CD4-positive, alpha-beta T cell treated with Interleukin-6 for 4 hours (primary cell): Measurements from ENCODE around the gene CTAG1B.
"Not testable (repeated sequence)": the region's sequence is repeated elsewhere in the genome, so short reads cannot be mapped to it uniquely, and the experiment has no call there.

Source experiments
- DNase-seq: peaks from one replicate; pipeline ENCODE4 v3.0.0-alpha.2; 2020; ENCODE audit warnings: mixed read lengths

CTAG1B gene

DNA sequence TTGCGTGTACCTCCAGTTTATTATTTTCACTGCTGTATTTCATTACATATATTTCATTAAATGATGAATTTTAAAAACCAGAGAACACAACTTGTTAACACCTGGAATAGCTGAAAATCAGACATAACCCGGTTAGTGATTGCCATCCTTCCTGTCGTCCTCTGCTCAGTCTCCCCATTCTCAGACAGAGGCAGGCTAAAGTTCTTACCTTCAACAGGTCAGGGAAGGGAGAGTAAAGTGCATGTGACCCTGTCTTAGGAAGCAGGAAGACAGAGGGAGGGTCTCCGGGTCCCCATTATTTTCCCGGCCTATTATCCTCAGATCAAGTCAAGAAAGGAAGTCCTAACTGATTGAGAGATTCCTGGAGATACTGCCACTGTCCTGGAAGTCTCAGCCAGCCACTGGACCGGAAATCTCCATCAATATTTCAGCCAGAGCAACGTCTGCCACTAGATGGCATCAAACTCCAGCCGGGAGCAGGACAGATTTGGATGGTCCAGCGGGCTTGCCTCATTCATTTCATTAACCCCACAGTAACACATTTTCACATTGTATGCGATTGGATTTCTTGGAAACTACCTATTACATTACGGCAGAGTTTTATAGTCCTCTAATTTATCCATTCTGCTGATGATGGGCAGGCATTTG is 1.8 kb upstream of the CTAG1B start:
- DNase-seq: not testable (repeated sequence)

DNA sequence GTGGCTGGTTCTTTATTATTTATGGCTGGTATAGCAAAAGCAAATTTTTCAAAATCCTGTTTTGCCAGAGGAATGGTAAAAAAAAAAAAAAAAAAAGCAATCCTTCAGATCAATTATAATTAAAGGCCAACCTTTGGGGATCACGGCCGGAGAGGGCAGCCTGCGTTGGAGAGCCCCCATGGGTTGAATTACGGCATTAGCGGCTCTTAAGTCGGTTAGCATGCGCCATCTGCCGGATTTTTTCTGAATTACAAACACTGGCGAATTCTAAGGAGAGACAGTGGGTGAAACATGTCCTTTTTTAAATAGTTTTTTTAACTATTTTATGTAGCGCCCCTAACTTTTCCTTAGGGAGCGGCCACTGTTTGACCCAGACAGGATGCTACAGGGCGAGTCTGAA is 5.5 kb downstream of the CTAG1B start:
- DNase-seq: not testable (repeated sequence)

DNA sequence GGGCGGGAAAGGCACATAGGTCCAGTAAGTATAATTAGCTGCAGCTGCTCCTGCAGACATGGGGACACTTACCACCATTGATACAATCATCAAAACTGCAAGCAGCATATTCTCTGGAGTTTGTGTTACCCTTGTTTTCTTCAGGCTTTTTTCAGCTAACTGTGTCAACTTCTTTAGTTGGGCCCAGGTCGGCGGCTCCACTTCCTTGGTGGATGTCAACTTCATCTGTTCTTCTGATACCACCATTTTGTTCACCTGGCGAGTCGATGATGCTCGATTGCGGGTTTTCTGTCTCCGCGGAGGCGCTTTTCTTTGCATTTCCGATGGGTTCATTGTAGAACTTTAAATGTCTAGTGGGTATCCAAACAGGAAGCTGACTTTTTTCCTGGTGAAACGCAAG is 7.9 kb downstream of the CTAG1B start:
- DNase-seq: not testable (repeated sequence)

DNA sequence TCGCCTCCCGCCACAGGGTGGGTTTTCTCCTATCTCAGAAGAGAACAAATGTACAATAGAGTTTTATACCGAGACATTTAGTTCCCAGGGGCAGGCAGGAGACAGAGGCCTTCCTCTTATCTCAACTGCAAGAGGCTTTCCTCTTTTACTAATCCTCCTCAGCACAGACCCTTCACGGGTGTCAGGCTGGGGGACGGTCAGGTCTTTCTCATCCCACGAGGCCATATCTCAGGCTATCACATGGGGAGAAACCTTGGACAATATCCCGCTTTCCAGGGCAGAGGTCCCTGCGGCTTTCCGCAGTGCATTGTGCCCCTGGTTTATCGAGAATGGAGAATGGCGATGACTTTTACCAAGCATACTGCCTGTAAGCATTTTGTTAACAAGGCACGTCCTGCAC is 10.3 kb downstream of the CTAG1B start:
- DNase-seq: not testable (repeated sequence)

DNA sequence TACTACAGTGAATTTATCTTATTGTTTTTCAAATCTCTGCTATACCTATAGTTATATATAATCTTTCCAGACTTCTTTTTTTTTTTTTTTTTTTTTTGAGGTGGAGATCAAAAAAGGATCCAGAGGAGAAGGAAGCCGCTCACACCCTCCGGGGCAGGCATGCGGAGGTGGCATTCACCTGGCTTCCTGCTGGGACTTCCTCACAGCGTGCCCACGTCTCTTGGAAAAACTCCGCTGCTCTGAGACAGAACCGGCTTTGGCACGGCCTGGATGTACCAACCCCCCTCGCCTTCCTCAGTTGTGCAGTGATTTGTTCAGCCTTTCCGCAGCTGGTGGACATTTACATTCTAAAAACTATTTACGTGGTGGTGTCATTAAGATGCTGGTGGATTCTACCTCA is 11.1 kb downstream of the CTAG1B start:
- not testable (repeated sequence) for DNase-seq

DNA sequence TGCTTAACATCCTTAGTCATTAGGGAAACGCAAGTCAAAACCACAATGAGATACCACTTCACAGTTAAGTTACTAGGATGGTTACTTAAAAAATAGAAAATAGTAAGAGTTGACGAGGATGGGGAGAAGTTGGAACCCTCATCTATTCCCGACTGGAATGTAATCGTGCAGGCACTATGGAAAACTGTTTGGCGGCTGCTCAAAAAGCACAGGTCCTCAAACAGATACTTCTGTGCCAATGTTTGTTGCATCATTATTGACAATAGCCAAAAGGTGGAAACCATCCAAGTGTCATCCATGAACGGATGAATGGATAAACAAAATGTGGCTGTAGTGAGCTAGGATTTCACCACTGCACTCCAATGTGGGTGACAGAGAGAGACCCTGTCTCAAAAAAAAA is 11.7 kb downstream of the CTAG1B start:
- no peak for DNase-seq

DNA sequence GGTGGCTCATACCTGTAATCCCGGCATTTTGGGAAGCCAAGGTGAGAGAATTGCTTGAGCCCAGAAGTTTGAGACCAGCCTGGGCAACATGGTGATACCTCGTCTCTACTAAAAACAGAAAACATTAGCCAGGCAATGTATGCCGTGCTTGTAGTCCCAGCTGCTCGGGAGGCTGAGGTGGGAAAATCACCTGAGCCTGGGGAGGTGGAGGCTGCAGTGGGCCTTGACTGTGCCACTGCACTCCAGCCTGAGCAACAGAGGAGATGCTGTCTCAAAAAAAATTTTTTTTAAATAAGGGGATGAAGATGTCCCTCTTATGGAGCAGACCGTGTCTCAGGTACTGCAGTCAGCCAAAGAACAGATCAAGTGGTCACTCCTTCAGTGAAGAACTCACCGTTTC is 13.5 kb downstream of the CTAG1B start:
- DNase-seq: no peak

DNA sequence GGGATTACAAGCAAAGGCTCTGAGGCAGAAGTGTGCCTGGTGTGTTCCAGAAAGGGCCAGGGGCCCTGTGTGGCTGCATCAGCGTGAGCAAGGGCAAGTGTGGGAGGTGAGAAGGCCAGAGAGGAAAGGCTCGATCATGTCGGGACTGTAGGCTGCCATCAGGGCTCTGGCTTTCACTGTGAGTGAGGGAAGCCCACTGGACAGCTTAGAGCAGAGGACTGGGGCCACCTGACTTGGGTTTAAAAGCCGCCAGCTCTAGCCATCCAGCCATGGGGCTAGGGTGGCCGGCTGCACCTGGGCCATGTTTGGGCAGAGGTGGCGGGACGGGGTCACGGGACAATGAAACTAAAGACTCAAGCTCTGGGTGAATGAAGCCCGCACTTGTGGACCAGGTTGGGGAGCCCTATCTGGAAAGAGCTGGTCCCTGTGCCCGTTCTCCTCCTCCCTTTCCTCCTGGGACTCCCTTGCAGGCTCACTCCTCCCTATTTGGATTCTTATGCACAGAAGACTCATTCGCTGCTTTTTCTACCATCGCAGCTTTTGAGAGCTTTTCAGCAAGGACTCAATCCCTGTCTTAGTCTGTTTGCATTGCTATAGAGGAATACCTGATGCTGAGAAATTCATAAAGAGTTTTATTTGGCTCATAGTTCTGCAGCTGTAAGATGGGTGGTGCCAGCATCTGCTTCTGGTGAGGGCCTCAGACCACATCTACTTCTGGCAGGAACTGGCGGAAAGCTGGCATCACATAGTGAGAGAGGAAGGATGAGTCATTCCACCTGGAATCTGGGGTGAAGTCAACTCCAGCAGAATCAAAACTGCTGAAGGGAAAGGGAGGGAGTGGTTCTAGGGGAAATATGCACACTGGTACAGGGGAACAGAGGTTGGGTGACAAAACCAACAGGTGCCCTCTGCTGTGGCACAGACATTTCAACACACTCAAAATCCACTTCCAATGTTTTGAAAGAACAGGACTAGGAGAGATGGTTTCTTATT is 15.3 kb downstream of the CTAG1B start:
- DNase-seq: no peak

DNA sequence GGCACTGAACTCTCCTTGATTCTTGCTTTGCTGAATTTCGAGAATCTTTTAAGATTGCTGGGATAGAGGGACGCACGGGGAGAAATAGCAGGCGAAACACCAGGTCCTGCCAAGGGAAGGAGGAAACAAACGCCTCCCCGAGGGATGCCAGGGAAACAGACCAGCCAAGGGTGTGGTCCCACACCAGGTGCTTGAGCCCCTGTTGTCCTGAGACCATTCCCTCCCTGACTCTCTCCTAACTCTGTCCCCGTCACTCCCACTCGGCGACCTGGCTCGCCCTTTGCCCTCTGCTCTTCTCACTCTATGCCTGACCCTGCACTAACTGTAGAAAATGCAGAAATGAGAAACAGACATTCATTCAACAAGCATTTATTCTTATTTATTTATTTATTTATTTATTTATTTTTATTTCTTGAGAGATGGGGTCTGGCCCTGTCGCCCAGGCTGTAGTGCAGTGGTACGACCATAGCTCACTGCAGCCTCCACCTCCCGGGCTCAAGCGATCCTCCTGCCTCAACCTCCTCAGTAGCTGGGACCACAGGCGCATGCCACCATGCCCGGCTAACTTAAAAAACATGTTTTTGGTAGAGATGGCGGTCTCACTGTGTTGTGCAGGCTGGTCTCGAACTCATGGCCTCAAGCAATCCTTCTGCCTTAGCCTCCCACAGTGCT is 16.2 kb downstream of the CTAG1B start:
- DNase-seq: no peak

DNA sequence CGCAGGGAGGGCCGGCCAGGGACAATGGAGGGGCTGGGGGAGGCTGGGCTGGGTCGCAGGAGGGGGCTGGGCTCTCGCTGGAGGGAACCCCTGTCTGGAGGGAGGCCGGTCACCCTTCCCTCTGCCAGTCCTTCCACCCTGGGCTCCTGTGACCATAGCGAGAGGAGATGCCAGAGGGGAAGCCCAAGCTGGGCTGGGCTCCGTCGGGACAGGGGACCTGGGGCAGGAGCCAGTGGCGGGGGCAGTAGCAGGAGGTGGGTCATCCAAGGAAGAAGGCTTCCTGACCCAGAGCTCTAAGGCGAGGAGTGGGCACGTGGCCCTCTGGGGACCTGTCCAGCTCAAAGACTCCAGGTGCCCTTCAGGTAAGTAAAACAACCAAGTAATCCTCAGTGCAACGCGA is 16.9 kb downstream of the CTAG1B start:
- DNase-seq: no peak

DNA sequence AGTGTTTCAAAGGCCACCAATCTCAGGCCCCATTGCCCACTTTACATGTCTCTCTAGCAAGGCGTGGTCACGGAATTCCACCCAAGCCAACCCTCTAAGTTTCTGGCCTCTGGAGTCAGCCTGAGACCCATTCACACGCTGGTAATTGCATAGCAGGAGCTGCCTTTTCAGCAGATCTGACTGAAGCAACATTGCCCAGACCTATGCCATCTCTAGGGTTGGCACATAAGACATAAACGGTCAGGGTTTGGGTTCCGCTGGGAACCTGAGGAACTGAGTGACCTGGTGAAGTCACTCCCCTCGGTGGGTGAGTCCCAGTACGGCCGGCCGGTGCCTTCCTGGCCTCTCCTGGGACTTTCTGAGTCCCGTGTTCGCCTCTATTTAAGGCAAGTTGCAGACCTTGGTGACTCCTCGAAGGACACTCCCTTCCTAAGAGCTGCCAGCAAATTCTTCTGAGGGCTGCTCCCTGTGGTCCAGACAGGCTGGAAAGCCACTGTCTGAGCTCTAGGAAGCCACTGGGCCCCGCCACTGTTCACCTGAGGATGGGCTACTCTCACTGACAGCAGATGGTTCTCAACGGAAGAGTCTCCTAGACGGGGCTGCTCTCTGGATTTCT is 18.2 kb downstream of the CTAG1B start:
- DNase-seq: no peak

DNA sequence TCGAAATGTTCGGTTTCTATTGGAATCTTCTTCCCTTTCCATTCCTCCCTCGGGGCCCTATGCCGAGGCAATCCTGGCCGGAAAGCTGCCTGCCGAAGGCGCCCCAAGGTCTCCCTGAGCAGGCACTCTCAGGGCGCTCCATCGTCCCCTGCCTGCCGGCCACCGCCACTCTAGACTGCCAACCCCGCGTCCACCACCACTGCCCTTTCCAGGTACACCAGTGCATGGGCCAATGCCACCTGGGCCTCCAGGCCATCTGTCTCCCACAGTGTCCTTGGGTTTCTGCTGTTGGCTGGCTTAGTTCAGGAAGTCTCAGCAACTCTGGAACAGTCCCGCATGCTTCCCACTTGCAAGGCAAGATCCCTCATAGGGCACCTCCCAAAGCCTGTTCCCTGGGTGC is 19.6 kb downstream of the CTAG1B start:
- no peak for DNase-seq

DNA sequence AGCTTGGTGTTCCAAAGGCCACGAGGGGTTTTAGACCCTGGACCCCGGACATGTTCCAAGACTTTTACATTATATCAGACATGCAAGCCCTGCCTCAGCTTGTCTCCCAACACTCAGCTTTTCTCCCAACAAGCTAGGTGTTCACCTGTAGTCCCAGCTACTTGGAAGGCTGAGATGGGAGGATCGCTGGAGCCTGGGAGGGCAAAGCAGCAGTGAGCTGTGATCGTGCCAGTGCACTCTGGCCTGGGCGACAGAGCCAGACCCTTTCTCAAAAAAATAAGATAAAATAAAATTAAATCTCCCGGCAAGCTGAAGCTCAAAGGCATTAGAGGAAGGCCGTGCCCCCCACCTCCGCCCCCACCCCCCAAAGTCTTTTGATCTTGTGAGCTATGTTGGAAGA is 20.4 kb downstream of the CTAG1B start:
- no peak for DNase-seq

DNA sequence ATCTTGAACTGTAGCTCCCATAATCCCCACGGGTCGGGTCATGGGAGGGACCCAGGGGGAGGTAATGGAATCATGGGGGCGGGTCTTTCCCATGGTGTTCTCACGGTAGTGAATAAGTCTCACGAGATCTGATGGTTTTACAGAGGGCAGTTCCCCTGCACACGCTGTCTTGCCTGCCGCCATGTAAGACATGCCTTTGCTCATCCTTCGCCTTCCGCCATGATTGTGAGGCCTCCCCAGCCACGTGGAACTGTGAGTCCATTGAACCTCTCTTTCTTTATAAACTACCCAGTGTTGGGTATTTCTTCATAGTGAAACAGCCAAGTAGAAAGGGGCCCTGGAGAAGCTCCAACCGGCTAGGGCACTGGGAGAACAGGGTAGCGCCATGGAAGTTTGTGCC is 21.9 kb downstream of the CTAG1B start:
- DNase-seq: no peak

DNA sequence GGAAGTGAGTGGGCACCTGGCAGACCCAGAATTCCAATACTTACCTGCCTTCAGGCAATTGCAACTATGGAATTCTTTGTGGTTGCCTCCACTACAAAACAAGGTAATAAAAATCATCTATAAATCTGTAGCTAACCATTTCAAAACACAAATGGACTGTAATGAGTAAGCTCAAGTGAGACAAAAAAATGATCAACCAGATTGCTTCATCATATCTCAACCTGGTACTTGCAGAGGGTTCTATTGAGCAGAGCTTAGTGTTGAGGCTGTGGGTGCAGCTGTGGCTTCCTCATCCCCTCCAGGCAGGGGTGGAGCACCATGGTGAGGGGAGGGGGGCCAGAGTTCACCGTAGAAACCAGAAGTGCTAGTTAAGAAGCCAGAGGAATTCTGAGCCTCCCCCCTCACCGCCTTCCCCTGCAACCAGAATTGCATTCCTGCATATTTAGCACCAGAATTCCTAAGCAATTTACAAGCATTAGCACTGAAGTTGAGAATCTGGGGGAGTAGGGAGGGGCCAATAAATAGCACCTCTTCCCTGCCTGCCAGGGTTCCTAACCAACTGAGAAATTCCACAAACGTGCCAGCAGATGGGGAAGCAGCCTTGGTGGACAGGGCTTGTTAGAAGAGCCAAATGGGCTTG is 22.7 kb downstream of the CTAG1B start:
- DNase-seq: peak; percentile 5

DNA sequence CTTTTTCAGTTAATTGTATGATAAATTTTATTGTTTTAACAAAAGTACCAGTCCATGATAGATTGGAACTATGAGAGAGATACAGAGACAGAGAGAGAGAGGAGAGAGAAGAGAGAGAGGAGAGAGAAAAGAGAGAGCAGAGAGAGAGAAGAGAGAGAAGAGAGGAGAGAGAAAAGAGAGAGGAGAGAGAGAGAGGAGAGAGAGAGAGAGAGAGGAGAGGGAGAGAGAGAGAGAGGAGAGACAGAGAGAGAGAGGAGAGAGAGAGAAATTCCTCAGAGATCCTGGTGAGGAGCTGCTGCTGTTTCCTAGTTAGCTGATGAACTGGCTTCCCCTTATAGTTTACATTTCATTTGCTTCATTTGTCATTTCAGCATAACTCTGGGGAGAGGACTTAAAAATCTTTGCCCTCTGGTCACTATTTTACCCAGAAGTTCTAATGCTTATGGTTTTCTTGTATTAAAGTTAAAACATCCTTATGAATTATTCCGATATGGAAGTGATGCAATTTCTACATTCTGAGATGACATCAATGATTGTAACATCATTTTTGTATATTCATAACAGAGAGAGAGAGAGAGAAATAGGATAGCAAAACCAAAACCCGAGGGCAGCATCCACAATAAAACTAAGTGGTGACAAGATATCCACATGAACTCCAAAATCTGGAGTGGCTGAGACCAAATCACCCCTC is 23.4 kb downstream of the CTAG1B start:
- DNase-seq: no peak

DNA sequence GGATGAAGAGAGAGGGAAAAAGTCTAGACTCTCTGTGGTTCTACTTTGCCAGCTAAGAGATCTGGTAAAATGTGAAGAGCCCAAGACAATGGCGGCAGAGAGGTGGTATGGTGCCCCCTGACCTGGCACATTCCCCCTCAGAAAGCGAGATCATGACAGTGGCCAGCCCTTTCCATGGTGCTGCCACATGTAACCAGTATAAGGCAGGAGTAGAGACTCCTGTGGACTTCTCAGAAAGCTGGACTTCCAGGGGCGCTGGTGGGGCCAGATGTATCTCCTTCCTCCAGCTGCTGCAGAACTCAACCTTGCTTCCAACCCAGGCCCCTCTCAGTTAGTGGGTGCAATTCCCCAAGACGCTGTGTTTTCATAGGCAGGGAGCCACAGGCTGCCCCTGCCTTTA is 24.6 kb downstream of the CTAG1B start:
- no peak for DNase-seq

DNA sequence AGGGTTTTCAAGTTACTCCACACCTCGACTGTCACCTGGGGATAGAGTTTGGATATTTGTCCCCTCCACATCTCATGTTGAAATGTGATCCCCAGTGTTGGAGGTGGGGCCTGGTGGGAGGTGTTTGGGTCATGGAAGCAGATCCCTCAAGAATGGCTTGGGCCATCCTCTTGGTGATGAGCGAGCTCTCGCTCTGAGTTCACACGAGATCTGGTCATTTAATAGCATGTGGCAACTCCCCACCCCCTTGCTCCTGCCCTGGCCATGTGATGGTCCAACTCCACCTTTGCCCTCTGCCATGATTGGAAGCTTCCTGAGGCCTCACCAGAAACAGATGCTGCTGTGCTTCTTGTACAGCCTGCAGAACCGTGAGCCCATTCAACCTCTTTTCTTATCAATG is 25.9 kb downstream of the CTAG1B start:
- DNase-seq: no peak

DNA sequence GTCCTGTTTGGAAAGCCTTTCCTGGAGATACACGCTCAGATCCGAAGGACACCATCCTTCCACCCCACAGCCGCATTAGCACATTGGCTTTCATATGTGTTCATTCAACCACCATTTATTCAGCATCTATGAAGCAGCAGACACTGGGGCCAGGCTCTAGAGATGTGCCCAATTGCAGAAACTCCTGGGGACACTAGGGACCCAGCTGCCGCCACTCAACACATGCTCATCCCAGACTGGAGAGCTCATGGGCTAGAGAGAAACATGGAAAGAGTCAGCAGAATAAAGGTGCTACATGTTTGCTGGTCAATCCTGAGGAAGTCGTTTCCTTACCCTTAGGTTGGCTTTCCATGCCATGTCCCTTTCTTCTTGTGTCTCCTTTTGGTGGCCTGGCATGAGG is 26.6 kb downstream of the CTAG1B start:
- DNase-seq: no peak

DNA sequence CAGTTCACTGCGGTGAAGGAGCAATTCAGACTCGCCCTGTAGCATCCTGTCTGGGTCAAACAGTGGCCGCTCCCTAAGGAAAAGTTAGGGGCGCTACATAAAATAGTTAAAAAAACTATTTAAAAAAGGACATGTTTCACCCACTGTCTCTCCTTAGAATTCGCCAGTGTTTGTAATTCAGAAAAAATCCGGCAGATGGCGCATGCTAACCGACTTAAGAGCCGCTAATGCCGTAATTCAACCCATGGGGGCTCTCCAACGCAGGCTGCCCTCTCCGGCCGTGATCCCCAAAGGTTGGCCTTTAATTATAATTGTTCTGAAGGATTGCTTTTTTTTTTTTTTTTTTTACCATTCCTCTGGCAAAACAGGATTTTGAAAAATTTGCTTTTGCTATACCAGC is 28.7 kb downstream of the CTAG1B start:
- DNase-seq: not testable (repeated sequence)

DNA sequence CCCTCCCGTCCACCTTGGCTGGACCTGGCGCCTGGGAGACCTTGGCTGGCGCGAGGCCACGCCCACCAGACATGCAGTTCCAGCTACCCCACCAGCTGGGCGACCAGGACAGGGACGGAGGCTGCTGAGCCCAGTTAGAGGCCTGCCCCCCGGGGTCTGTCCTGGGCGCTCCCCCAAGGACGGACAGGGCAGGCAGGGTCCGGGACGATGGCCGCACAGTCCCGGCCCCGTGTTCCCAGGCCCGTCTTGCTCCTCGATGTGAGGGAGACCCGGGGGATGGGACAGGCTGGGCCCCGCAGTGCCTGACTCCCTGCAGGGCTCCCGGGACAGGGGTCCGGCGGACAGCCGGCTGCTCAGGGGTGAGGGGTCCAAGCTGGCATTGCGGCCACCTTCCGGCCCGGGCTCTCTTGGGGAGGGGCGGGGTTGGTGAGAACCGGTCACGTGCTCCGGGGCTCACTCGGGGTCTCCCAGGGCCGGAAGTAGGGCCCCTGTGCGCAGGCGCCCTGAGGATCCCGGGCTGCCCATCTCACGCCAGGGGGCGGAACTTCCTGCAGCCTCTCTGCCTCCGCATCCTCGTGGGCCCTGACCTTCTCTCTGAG is 34.4 kb downstream of the CTAG1B start, which contains the start of gene CTAG1A:
TSS of gene CTAG1A (plus strand) at position 549 of the 599 bp plus-strand sequence. CDS start 74 bp downstream, outside the sequence.
- DNase-seq: not testable (repeated sequence)
